Stimulated activated CD4-positive, alpha-beta T cell treated with anti-CD3 and anti-CD28 coated beads, Interleukin-4, amount 100 ng/mL, for 4 hours (primary cell): ENCODE measurements around the gene PABPN1L.
A peak's percentile ranks its signal among the peaks of the same experiment; 100 is the strongest.
"Not testable (repeated sequence)": the region's sequence is repeated elsewhere in the genome, so short reads cannot be mapped to it uniquely, and the experiment has no call there.

ENCODE experiments used
- DNase-seq, 2 experiments: peaks; one replicate each; pipeline ENCODE4 v3.0.0-alpha.2; 2020

The PABPN1L gene

DNA sequence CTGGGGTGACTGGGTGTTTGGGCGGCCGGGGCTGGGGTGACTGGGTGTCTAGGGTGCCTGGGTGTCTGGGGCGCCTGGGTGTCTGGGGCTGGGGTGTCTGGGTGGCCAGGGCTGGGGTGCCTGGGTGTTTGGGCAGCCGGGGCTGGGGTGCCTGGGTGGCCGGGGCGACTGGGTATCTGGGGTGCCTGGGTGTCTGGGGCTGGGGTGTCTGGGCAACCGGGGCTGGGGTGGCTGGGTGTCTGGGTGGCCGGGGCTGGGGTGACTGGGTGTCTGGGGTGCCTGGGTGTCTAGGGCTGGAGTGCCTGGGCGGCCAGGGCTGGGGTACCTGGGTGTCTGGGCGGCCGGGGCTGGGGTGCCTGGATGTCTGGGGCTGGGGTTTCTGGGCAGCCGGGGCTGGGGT is 41.3 kb downstream of the PABPN1L start:
- DNase-seq = no peak

DNA sequence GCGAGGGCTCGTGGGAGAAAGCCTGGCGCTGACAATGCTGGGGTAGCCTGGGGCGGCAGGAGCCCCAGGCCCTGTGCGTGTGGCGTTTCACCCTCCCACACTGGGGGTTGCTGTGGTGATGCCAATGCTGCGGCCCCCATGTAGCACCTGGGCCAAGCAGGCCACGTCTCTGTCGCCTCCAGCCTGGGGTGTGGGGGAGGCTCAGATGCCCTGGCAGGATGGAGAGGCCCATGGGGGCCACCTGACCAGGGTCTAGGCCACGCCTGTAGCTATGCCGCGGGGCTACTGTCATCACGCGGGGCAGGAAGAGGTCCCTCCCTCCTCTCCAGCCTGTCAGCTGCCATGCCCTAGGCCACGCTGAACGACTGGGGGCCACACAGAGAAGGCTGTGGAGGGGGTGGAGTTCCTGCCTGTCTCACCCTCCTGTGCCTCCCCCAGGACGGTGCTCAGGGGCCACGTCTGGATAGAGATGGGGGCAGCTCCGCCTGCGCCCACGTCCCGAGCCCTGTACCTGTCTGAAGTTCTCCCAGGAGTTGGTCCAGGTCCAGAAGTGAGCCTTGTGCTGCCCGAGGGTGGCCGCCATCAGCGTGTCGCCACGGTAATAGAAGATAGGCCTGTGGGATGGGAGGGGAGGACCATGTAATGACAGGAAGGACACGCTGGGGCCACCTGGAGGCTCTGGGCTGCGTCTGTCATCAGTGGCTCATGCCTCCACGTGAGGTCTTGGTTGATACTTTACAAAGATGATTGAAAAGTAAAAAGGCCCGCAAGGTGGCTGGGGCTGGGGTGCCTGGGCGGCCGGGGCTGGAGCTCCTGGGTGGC is 42.0 kb downstream of the PABPN1L start:
- no peak for DNase-seq

DNA sequence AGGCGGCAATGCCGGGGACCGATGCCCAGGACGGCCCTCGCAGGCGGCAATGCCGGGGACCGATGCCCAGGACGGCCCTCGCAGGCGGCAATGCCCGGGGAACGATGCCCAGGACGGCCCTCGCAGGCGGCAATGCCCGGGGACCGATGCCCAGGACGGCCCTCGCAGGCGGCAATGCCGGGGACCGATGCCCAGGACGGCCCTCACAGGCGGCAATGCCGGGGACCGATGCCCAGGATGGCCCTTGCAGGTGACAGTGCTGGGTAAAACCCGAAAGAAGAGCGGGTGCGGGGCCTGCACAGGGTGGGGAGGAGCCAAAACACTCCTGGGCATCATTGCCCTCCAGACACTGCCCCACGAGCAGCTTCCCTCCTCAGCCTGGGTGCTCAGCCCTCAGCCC is 42.8 kb downstream of the PABPN1L start:
- not testable (repeated sequence) for DNase-seq

DNA sequence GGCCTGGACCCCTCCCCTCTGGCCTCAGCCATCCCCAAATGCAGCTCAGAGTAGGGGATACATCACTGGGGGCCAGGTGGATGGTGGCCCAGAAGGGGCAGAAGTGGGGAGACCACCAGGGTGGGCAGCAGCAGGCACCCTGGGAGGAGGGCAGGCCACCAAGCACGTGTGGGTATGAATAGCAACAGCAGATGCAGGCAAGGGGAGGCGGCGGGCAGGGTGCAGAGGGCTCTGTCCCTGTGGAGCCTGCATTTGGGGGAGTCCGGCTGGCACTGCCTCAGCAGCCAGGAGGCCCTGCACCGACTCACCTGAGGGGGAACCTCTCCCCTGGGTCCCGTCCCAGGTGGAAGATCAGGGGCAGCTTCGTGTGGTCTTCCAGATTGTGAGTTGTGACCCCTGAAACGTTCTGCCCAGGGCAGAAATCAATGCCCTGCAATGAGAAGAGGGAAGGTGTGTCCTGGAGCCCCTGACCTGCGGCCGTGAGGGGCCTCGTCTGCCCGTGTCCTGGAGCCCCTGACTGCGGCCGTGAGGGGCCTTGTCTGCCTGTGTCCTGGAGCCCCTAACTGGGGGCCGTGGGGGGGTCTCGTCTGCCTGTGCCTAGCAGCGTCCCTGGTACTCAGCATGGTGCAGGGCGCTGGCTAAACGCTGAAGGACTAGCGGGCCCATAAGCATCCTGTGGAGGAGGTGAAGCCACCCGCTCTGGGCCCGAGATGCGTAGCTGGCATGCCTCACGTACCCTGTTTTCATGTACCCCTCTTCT is 44.0 kb downstream of the PABPN1L start:
- DNase-seq = no peak

DNA sequence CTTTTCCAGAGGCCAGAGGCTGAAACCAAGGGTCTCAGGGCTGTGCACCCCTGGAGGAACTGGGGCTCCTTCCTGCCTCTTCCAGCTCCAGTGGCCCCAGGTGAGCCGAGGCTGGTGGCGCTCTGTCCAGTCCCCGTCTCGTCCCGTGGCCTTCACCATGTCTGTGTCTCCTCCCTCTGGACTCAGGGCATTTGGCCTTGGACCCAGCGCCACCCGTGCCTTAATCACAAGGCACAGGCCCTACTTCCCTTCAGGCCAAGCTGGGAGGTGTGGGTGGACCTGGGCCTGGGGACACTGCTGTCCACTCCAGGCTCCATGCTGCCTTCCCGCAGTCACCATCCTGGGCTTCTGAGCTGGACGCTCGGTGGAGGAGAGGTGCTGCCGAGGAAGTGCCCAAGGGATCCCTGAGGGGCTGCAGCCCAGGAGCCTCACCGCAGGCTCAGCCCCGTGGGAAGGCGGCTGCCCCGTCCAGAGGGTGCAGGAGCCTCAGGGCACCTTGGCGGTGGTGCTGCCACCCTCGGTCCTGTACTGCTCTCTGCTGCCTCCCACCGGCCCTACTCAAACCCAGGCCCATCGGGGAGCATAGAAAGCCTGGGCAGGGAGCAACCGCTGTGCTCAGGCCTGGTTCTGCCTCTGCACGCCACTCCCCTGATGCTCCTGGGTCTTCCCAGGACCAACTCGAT is 45.2 kb downstream of the PABPN1L start:
- DNase-seq = no peak

DNA sequence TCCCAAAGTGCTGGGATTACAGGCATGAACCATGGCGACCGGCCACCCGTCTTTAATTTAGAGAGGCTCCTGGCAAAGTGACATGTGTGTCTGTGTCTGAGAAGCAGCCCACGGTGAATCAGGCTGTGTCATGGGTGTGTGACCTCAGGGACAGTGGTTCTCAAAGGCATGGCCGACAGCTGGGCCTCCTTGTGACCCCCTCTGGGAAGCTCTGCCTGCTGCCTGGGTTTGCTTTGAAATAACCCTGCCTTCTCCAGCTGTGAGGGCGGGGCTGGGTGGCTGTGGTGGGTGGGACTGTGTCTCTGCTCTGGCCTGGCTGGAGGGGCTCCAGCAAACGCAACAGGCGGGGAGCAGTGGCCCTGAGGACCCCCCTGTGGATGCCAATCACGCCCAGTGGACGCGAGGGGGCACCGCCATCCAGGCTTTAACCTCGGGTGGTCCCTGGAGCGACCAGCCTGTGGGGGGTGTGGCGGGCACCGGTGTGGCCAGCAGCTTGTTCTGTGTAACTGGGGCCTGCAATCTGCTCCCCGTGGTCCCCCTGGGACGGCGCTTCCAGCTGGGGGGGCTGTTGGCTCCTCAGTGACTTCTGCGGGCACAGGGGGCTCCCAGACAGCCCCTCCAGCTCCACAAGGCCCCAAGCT is 46.0 kb downstream of the PABPN1L start:
- DNase-seq = no peak

DNA sequence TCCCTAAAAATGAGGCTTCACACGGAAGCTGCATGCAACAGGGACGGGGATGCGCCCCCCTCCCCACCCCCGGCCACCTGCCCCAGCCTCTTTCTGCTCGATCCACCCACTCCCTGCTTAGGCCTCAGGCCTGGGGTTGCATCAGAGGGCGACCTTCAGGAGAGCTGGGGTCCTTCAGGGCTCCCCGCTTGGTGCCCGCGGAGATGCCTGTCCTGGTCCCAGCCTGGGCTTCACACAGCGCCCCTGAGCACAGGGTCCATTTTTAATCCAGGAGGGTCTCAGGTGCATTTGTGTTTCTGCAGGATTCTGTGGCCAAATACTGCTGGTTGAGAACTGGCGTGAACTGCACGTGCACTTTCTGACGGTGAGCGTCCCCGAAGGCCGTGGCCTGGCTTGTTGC is 47.3 kb downstream of the PABPN1L start:
- DNase-seq = no peak

DNA sequence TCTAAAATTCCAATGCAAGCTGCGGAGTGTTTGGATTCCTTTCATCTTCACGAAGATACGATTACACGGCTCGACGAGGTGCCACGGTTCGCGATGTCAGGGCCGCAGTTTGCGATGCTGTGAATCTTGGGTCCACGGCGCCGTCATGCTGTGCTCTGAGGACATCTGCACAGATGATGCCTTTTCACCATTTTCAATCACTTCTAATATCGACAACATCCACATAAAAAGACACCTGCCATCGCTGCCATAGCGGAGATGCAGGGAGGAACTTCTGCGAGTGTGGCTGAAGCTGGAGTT is 47.9 kb downstream of the PABPN1L start:
- no peak for DNase-seq

DNA sequence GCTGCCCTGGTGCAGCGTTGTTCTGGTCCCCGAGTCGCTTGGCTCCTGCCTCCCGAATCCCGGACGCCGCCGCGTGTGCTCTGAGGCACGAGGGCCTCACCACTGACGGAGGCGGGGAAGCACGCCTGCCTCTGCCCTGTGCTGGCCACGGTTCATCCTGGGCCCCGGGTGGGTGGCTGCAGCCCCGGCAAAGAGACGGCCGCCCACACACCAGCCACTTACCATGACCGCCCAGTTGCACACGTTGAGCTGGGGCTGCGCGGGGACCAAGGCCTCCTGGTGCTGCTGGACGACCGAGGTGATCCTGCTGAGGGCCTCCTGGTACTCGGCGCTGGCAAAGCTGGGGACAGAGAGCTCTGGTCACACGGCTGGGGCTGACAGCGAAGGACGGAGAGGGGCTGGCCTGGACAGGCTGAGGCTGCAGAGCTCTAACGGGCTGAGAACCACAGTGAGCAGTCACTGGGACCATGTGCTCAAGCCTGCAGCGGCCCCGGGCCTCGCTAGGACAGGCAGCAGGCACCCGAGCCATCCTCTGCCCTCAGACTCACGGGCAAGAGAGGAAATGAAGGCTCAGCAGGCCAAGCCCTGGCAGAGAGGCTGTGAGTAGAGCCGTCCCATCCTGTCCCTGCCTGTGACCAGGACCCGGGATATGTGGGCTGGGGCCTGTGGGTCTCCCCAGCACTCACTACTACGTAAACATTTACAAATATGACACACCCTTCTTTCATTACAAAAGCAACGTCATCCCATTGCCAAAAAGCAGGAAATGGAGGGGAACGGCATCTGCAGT is 48.5 kb downstream of the PABPN1L start:
- no peak for DNase-seq

DNA sequence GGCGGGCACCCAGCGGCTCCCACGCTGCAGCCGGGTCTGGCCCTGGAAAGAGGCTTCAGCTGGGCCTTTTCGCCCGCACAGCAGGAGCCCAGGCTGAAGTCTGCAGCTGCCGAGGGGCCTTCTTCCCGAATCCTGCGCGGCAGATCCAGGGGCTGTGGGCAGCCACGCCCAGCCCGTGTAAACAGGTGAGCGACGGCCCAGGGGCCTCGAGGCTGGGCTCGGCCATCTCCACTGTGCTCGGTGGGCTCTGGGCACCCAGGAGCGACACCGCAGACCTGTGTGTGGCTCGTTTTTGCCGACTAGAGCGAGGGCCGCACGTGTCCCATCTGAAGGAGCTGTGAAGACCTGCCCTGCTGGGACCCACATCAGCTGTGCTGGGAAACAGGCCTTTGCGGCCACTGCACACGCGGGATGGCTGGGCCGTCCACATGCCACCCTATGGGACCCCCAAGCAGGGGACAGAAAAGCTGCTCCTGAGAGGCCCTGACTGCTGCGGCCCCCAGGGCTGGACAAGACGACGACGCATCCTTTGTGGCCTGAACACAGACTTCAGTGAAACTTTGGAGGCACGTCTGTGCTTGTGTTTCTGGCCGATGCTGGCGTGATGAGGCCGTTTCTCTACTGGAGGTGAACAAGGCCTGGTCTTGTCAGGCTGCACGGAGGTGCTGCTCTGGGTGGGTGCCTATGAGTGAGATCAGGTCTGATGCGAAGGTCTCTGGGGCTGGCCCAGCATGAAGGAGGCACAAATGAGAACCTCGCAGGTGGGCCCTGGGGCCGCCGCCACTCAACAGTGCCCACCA is 49.5 kb downstream of the PABPN1L start:
- DNase-seq = no peak

DNA sequence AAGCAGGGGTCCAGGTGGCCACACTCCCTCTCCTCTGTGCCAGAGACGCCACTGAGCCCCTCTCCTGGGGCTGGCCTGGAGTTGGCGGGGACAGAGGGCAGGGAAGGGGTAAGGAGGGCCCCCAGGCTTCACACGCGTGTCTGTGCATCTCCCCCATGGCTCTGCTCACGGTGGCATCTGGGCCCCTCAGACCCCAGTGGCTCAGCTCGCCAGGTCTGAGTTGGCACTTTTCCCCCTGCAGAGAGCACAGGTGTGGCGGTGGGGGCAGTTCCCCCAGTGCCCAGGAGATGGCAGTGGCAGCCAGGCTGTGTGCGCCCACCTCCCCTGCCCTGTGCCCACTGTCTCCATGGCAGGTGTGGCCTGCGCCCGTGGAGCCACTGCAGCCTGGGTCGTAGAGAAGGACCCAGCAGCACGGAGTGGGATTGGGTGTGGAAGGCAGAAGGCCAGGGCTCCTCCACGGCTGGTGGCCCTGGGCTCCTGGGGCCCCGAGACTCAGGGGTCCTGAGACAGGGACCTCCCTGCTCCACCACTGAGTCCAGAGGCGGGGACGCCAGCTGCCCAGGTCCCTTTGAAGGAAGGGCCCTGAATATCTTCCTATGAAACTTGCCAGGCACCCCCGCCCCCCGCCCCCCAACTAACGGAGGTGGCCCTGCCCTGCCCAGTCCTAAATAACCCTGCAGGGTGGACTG is 50.4 kb downstream of the PABPN1L start:
- peak; percentile 36 to 60 for DNase-seq

DNA sequence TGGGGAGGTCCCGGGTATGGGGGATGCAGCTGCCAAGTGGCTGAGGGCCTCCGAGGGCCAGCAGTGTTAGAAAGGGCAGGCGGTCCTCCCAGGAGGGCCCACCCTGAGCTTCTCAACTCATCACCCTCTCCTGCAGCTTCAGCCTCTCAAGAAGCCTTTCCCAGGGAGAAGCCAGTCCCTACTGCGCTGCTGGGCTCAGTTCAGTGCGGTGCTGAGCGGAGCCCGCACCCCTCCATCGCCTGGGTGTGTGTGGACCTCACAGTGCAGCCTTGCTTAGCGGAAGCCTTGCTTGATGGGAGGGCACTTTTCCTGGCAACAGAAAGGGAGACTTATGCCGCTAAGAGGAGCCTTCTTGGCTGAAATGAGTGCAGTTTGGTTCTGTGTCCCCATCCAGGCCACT is 51.2 kb downstream of the PABPN1L start:
- DNase-seq = no peak

DNA sequence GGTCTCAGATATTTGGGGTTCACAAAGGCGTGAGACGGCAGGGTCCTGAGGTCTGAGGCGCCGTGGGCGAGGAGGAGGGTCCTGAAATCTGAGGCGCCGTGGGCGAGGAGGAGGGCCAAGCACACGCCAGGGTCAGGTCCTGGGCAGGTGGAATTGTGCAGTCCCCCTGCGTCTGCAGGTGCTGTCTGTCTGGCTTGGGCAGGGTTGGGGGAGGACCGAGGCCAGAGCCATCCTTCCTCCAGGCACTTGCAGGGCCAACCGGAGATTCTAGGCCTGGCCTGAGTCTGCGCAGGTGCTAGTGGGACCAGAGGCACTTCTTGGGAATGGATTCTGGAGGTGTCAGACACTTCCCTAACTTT is 52.3 kb downstream of the PABPN1L start:
- DNase-seq = no peak
